ENCODE data around the gene TUBA4B.

DNA sequence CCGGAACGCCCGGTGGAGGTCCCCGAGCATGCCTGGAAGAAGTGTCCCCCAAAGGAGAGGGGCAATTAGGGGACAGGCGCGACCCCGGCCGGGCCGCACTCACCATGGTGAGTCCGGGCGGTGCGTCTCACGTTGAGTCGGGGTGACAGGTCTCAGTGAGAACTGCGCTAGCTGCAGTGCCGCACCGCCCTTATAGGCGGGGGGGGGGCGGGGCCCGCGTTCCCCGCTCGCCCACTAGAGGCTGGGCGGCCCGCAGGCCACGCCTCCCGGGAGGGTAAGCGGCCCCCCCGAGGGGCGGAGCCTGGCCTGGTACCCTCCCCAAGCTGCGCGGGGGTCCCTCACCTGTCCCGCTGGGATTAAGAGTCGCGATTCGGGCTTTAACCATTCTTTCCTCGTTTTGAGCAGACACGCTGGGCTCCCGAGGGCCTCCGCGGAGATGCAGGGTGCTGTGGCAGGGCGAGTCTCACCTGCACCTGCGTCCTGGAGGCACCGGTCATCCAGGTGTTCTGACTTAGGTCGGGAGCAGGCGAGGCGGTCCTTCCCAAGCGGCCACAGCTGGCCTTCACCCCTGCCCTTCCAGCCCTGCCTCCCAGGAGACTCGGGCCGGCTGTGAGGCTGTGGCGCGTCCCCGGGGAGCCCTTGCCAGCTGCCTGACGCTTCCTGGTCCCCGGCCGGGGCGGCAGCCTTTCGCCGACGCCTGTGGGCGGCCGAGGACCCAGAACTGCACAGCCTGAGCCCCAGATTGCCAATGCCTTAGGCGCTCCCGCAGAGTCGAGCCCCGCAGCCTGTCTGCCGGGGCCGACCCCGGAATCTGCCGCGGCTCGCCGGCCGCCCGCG is 928 bp downstream of the TUBA4B start, which contains the start of gene TUBA4A:
- TF ChIP-seq CTCF (IDR thresholded peaks at IDR 0.05) = peak in 4 of 6 experiments; percentile 32 to 53 (median 48)
- TF ChIP-seq POLR2AphosphoS5 (IDR thresholded peaks at IDR 0.05) = peak; percentile 93 to 99

Measured in upper lobe of left lung (tissue), 4 donors.